ENCODE measurements around the gene VPS35L. TPM values are rescaled to one million over a fixed set of nuclear protein-coding genes. Genes with fewer than 3 reads are reported as not detected.
"Not testable (repeated sequence)": the region's sequence is repeated elsewhere in the genome, so short reads cannot be mapped to it uniquely, and the experiment has no call there.

The VPS35L gene
- total RNA-seq, 1 experiment from 2014 or later = 51.1 TPM

DNA sequence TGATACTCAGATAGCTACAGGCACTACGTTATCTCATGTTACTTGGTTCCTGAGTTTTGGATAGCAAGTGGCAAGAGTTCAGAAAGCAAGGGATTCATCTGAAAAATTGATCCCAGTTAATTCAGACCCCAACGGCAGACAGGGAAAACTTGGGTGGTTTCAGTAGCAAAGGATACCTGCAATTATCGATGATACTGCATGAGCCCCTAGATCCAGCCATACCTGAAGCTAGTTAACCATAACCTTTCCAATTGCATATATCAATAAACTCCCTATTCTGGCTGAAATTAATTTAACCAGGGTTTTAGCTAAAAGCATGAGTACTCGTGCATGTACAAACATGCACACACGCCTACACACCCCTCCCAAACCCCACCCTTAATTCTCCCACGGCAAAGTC, 158.2 kb downstream of the VPS35L start:
- no TSS peak for BruUV-seq (replicated peaks)
- no peak for TF ChIP-seq EZH2 (IDR thresholded peaks at IDR 0.05; ENCODE audit: borderline replicate concordance, low read depth, low read length, poor library complexity, severe bottlenecking)
- TF ChIP-seq, protein P1, sequence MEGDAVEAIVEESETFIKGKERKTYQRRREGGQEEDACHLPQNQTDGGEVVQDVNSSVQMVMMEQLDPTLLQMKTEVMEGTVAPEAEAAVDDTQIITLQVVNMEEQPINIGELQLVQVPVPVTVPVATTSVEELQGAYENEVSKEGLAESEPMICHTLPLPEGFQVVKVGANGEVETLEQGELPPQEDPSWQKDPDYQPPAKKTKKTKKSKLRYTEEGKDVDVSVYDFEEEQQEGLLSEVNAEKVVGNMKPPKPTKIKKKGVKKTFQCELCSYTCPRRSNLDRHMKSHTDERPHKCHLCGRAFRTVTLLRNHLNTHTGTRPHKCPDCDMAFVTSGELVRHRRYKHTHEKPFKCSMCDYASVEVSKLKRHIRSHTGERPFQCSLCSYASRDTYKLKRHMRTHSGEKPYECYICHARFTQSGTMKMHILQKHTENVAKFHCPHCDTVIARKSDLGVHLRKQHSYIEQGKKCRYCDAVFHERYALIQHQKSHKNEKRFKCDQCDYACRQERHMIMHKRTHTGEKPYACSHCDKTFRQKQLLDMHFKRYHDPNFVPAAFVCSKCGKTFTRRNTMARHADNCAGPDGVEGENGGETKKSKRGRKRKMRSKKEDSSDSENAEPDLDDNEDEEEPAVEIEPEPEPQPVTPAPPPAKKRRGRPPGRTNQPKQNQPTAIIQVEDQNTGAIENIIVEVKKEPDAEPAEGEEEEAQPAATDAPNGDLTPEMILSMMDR (conservative IDR thresholded peaks at IDR 0.05; ENCODE audit: low read depth, low read length) = no peak
- CTCF ChIA-PET = no interaction called here
- H3K9me3 ChIP-seq (ENCODE audit: low read depth, low read length, poor library complexity, severe bottlenecking) = no peaks in the 10 kb centered on the region
- no peak overlapping the region for H3K27ac ChIP-seq (ENCODE audit: low read depth, low read length, poor library complexity, severe bottlenecking)
- H3K4me1 ChIP-seq (ENCODE audit: insufficient read depth, low read length, poor library complexity, severe bottlenecking) = peaks cover 6% of the 10 kb centered on the region
- no peak for DNase-seq (ENCODE audit: low spot score)
- intact Hi-C loops (cut with micrococcal nuclease; ENCODE audit: unreplicated experiment) = no loop called here
- no peak overlapping the region for H3K4me3 ChIP-seq (ENCODE audit: low read depth, low read length, poor library complexity, severe bottlenecking)
- H3K27me3 ChIP-seq (replicated peaks; ENCODE audit: insufficient read depth, low read depth, low read length, poor library complexity) = no peaks in the 10 kb centered on the region
- peaks cover 42% of the 10 kb centered on the region for H3K36me3 ChIP-seq (ENCODE audit: insufficient read depth, low read length, poor library complexity, severe bottlenecking)
- POLR2A ChIA-PET (ENCODE audit: low non-redundant PET) = interaction anchor here (0.6 kb wide), 1 partner anchor 474 kb away, joined by 4 read pairs; no protein-coding TSS in a partner anchor

DNA sequence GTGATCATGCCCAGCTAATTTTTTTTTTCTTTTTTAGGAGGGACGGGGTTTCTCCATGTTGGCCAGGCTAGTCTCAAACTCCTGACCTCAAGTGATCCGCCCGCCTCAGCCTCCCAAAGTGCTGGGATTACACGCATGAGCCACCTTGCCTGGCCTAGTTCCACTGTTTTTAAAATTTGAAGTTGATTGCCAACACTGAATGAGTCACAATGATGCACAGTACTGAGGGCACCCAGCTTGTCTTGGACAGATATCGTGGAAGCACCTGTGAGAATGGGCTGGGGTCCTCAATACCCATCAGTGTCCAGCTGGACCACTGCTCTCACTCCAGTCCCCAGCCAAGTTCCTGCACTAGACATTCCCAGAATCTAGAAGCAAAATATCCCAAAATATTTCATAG, 160.1 kb downstream of the VPS35L start:
- intact Hi-C loops (cut with micrococcal nuclease; ENCODE audit: unreplicated experiment) = no loop called here
- Histone ChIP-seq H3K4me3 (ENCODE audit: low read depth, low read length, poor library complexity, severe bottlenecking) (no peak overlapping the region), H3K9me3 (ENCODE audit: low read depth, low read length, poor library complexity, severe bottlenecking) (no peaks in the 10 kb centered on the region), H3K4me1 (ENCODE audit: insufficient read depth, low read length, poor library complexity, severe bottlenecking) (peaks cover 6% of the 10 kb centered on the region), H3K27me3 (replicated peaks; ENCODE audit: insufficient read depth, low read depth, low read length, poor library complexity) (no peaks in the 10 kb centered on the region), H3K27ac (ENCODE audit: low read depth, low read length, poor library complexity, severe bottlenecking) (no peak overlapping the region), H3K36me3 (ENCODE audit: insufficient read depth, low read length, poor library complexity, severe bottlenecking) (peaks cover 32% of the 10 kb centered on the region)
- POLR2A ChIA-PET (ENCODE audit: low non-redundant PET) = no interaction called here
- no peak for TF ChIP-seq EZH2 (IDR thresholded peaks at IDR 0.05; ENCODE audit: borderline replicate concordance, low read depth, low read length, poor library complexity, severe bottlenecking)
- TF ChIP-seq, protein P1 (conservative IDR thresholded peaks at IDR 0.05; ENCODE audit: low read depth, low read length) = no peak
- DNase-seq (ENCODE audit: low spot score) = no peak
- CTCF ChIA-PET = interaction anchor here (0.7 kb wide), 1 partner anchor 186 kb away, joined by 6 read pairs; no protein-coding TSS in a partner anchor
- no TSS peak for BruUV-seq (replicated peaks)

DNA sequence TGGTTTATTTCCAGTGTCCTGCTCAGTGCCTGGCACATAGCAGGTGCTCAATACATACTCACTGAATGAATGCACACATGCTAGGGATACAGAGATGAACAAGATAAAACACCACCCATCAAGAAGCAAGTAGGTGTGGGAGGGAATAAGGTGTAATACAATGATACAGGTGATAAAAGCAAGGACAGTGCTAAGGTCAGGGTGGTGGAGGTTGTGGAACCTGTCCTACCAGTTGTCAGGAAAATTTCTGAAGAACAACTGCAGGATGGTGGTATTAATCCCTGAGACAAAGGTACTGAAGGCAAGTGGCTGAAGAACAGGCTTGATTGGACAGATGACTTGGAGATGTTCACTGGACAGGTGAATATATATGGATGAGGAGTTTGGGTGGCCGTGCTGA, 160.7 kb downstream of the VPS35L start:
- no peaks in the 10 kb centered on the region for H3K27me3 ChIP-seq (replicated peaks; ENCODE audit: insufficient read depth, low read depth, low read length, poor library complexity)
- peak overlapping the region; percentile 81 for H3K4me3 ChIP-seq (ENCODE audit: low read depth, low read length, poor library complexity, severe bottlenecking)
- CTCF ChIA-PET = no interaction called here
- no peaks in the 10 kb centered on the region for H3K9me3 ChIP-seq (ENCODE audit: low read depth, low read length, poor library complexity, severe bottlenecking)
- DNase-seq (ENCODE audit: low spot score) = no peak
- no peak for TF ChIP-seq EZH2 (IDR thresholded peaks at IDR 0.05; ENCODE audit: borderline replicate concordance, low read depth, low read length, poor library complexity, severe bottlenecking)
- TF ChIP-seq, protein P1 (conservative IDR thresholded peaks at IDR 0.05; ENCODE audit: low read depth, low read length) = no peak
- POLR2A ChIA-PET (ENCODE audit: low non-redundant PET) = no interaction called here
- peaks cover 27% of the 10 kb centered on the region for H3K36me3 ChIP-seq (ENCODE audit: insufficient read depth, low read length, poor library complexity, severe bottlenecking)
- H3K4me1 ChIP-seq (ENCODE audit: insufficient read depth, low read length, poor library complexity, severe bottlenecking) = peaks cover 6% of the 10 kb centered on the region
- no peak overlapping the region for H3K27ac ChIP-seq (ENCODE audit: low read depth, low read length, poor library complexity, severe bottlenecking)
- intact Hi-C loops (cut with micrococcal nuclease; ENCODE audit: unreplicated experiment) = loop anchor here (2.0 kb wide), 1 partner anchor 19 kb away; no protein-coding TSS in a partner anchor
- BruUV-seq (replicated peaks) = no TSS peak

DNA sequence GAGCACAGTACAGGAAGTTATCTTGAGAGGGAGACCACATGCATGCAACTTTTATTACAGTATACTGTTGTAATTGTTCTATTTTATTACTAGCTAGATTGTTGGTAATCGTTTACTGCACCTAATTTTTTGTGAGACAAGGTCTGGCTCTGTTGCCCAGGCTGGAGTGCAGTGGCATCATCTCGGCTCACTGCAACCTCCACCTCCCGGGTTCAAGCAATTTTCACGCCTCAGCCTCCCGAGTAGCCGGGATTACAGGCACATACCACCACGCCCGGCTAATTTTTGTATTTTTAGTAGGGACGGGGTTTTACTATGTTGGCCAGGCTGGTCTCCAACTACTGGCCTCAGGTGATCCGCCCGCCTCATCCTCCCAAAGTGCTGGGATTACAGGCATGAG, 161.2 kb downstream of the VPS35L start:
- DNase-seq (ENCODE audit: low spot score); H3K4me1 ChIP-seq (ENCODE audit: insufficient read depth, low read length, poor library complexity, severe bottlenecking); BruUV-seq (replicated peaks); H3K9me3 ChIP-seq (ENCODE audit: low read depth, low read length, poor library complexity, severe bottlenecking); POLR2A ChIA-PET (ENCODE audit: low non-redundant PET); CTCF ChIA-PET; H3K27ac ChIP-seq (ENCODE audit: low read depth, low read length, poor library complexity, severe bottlenecking); H3K27me3 ChIP-seq (replicated peaks; ENCODE audit: insufficient read depth, low read depth, low read length, poor library complexity): not testable (repeated sequence)
- intact Hi-C loops (cut with micrococcal nuclease; ENCODE audit: unreplicated experiment) = loop anchor here (2.0 kb wide), 1 partner anchor 20 kb away; no protein-coding TSS in a partner anchor
- Histone ChIP-seq H3K4me3 (ENCODE audit: low read depth, low read length, poor library complexity, severe bottlenecking) (peak overlapping the region; percentile 81), H3K36me3 (ENCODE audit: insufficient read depth, low read length, poor library complexity, severe bottlenecking) (peaks cover 24% of the 10 kb centered on the region)

Data from A673 (cell line).